Stimulated activated CD4-positive, alpha-beta T cell treated with anti-CD3 and anti-CD28 coated beads, TNF-alpha, amount 100 ng/mL, for 1 hour (primary cell): ENCODE results near the gene SMCO3.
A peak's percentile ranks its signal among the peaks of the same experiment; 100 is the strongest.
"Not testable (repeated sequence)": the region's sequence is repeated elsewhere in the genome, so short reads cannot be mapped to it uniquely, and the experiment has no call there.

Experiments
- DNase-seq, 3 donors: peaks; one replicate each; pipeline ENCODE4 v3.0.0-alpha.2; 2020; ENCODE audit warnings: low read depth in 3 of 3, low spot score in 1 of 3

The SMCO3 gene

GRCh38 chr12:14775636-14775980 is 38.4 kb downstream of the SMCO3 start:
- DNase-seq: no peak

- DNase-seq: peak in 1 of 3 donors; percentile 18
Measured at GRCh38 chr12:14774906-14775635, 38.9 kb downstream of the SMCO3 start.

GRCh38 chr12:14774074-14774905 is 39.7 kb downstream of the SMCO3 start:
- DNase-seq: peak; percentile 67 to 71 (median 69)

- peak in 2 of 3 donors; percentile 13 to 17 for DNase-seq
Measured at GRCh38 chr12:14773685-14774073, 40.3 kb downstream of the SMCO3 start.

- DNase-seq: no peak
Measured at GRCh38 chr12:14772946-14773345, 41.0 kb downstream of the SMCO3 start.

- DNase-seq: no peak
Measured at GRCh38 chr12:14771651-14772137, 42.3 kb downstream of the SMCO3 start.

- peak; percentile 84 to 92 (median 88) for DNase-seq
Measured at GRCh38 chr12:14770496-14771461, 43.2 kb downstream of the SMCO3 start.

- DNase-seq: peak; percentile 69 to 83 (median 74)
Measured at GRCh38 chr12:14769969-14770495, 44.0 kb downstream of the SMCO3 start.

- no peak for DNase-seq
Measured at GRCh38 chr12:14769466-14769968, 44.5 kb downstream of the SMCO3 start.

- DNase-seq: no peak
Measured at GRCh38 chr12:14768823-14769405, 45.1 kb downstream of the SMCO3 start.

GRCh38 chr12:14767617-14768016 is 46.4 kb downstream of the SMCO3 start:
- DNase-seq: no peak

GRCh38 chr12:14766649-14767215 is 47.2 kb downstream of the SMCO3 start:
- DNase-seq: no peak

GRCh38 chr12:14766020-14766419 is 48.0 kb downstream of the SMCO3 start:
- DNase-seq: not testable (repeated sequence)

GRCh38 chr12:14765398-14765797 is 48.6 kb downstream of the SMCO3 start:
- DNase-seq: no peak

- not testable (repeated sequence) for DNase-seq
Measured at GRCh38 chr12:14759711-14760280, 54.2 kb downstream of the SMCO3 start.

GRCh38 chr12:14756334-14757143 is 57.4 kb downstream of the SMCO3 start:
- DNase-seq: no peak
